Hepatocyte (in vitro differentiated cells): ENCODE measurements around the gene CPS1.

Experiments used
- CTCF ChIP-seq: fragments of 200-600 bp; sonication (generic); IDR thresholded peaks from 2 replicates; pipeline ENCODE4 v1.5.1; 2016; ENCODE audit warnings: antibody characterized with exemption, mild to moderate bottlenecking; ENCODE audit not compliant: poor library complexity
- EZH2 ChIP-seq: fragments of 200-600 bp; sonication (generic); IDR thresholded peaks from 2 replicates; pipeline ENCODE4 v1.6.1; 2016; ENCODE audit warnings: antibody characterized with exemption, mild to moderate bottlenecking, borderline replicate concordance
- EZH2phosphoT487 ChIP-seq: fragments of 200-600 bp; sonication (generic); IDR thresholded peaks from one replicate; pipeline ENCODE4 v1.6.1; 2018; ENCODE audit warnings: antibody characterized with exemption, mild to moderate bottlenecking, low read depth, moderate library complexity; ENCODE audit not compliant: unreplicated experiment, severe bottlenecking

GRCh38 chr2:210531050-210531449 lies 25.3 kb upstream of the CPS1 start:
- TF ChIP-seq CTCF, result no peak
- no peak for TF ChIP-seq EZH2
- no peak for TF ChIP-seq EZH2phosphoT487
